ENCODE results near the gene ITIH5.

Gene ITIH5

DNA sequence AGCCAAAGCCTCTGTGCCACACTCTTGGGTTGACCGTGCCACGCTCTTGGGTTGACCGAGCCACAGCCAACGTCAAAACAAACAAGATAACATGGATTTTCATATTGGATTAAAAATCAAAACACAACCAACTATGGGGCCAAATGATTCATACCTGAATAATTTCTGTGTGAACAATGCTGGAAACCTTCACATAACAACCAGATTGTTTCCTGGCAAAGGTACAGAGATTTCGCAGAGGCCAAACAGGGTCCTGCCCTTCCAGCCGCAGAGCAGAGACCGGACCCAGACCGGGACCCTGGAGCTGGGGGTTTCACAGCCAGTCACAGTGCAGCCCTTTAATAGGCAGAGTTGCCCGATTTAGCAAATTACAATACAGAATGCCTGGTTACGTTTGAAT is 40.5 kb downstream of the ITIH5 start:
- DNase-seq (ENCODE audit: low read depth), result no peak

DNA sequence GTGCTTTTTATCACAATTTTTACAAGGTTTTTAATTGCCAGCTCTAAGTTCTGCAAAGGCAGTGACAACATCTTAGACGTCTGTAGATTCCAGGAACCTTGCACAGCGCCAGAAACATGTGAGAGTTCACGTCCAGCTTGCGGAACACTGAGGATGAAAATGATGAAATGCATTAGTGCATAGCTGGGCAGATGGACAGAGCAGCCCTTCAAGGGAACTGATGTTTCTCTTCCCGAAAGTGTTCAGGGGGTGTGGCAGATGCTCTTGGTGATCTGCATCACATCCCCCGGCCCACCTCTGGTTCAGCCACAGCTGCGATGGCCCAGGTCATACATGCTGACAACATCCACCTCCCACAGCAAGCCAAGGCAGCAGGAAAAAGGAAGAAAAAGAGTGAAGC is 40.9 kb downstream of the ITIH5 start:
- no peak for DNase-seq (ENCODE audit: low read depth)

DNA sequence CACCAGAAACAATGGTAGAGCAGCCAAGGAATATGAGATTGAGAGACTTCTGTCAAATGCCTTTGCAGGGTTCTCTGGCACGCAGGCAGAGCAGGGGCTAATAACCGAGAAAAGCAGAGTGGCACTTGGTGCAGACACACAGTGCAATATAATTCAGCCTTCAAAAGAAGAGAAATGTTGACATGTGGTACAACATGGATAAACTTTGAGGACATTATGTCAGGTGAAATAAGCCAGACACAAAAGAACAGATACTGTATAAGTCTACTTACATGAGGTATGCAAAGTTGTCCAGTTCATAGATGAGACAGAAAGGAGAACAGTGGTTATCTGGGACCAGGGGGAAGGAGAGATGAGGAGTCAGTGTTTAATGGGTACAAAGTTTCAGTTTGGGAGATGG is 41.8 kb downstream of the ITIH5 start:
- no peak for DNase-seq (ENCODE audit: low read depth)

DNA sequence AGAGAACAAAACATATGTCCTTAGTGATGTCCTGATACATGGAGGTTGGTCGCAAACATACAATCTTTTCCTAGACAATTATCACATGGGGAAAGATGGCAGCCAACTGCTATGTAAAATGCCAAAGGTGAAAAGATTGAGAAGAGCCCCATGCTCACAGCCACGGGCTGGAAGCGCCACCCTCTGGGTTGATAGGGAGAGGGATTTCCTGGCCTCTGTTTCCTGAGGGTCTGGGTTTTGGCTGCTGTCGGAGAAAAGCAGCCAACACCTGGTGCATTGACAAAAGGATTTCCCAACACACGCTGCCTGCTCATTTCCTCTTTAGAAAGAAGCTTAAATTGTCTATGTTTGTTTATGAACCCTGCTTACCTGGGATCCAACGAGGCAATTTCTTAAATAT is 43.8 kb downstream of the ITIH5 start:
- DNase-seq (ENCODE audit: low read depth), result no peak

DNA sequence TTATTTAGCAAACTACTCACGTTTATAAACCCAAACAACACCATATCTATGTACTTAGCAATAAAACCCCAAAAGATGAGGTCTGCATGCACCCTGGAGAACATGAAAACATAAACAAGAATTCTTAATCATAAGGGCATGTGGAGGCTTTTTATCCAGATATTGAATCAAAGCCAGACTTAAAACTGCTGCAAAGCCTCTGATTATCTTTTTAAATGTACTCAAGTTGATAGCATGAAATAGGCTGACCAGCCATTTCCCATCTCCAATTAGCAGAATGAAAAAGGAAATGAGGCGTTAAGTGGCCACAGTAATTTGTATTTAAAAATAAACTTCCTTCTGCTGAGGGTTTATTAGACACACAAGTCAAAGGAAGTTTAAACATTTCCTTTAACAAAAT is 48.3 kb downstream of the ITIH5 start:
- no peak for DNase-seq (ENCODE audit: low read depth)

DNA sequence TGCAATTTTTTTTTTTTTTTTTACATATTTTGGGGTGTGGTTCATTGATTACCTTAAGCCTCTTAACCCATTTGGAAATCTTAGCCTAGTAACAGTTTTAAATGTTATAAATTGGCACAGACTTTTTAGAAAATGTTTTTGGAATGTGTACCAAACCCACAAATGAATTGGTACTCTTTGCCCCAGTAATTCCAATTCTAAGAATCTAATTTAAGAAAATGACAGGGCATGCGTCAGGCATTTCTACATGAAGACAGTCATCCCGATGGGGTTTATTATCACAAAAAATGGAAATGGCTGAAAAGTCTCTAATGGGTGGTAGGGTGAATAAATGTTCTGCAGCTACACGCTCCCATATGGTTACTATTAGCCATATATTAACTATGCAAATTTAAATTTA is 54.9 kb downstream of the ITIH5 start:
- DNase-seq (ENCODE audit: low read depth), result no peak

DNA sequence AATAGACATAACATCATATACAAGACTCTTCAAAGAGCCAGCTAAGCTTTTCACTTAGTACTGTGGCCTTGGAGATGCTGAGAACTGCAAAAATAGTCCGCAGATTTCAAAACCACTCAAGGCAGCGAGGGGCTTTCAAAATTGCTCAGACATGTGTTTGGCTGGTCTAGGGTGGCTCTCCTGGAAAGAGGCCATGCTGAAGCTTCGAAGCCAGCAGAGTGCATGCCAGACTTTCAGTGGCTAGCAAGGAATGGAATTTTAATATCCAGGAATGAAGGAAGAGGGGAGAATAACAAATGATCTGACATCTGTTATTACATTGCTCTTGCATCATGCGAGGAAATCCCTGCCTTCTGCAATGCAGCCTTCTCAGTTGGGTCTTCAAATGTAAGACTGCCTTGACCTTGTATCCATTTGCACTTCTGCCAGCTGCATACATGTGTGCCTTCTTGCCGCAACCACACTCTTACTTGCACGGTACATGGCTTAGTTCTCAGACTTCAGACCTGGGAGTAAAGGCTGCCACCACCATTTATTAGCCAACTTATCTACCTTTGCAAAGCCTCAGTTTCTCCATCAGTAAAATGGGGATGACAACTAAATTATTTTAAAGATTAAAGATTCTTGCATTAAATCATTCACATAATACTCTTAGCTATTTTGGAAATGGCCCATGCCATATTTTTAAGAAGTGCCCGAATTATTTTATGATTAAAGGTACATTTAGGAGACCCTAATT is 55.9 kb downstream of the ITIH5 start:
- DNase-seq (ENCODE audit: low read depth), result no peak

DNA sequence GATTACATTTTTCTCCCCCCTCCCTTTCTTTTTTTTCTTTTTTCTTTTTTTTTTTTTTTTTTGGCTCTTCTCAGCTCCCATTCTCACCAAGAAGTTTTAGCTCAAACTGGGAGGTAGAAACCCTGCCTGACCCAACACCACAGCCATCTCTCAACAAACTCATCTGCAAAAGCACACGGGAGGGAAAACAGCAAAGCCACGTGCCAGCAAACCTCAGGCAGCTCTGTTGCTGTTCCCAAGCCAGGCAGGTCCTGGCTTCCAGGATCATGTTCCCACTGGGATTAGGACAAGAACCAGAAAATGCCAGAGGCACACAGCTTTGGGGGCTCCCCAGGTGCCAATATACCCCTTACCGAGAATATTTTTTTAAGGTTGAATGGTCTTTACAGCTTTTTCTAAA is 56.7 kb downstream of the ITIH5 start:
- no peak for DNase-seq (ENCODE audit: low read depth)

DNA sequence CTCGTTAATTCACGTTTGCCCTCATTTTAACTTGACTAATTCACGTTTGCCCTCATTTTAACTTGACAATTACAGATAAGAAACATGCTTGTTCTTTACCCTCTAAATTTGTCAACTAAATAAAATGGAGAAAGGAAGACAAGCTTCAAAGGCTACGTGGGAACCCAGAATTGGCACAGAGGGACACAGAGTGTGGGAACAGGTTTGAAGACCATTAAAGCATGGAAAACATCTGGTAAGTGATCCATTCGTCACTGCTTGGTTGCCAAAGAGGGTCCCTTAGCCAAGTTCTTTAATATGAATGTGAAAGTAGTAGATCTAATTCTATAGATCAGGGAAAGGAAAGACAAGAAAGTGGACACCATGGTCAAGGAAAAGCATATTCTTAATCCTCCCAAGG is 57.2 kb downstream of the ITIH5 start:
- DNase-seq (ENCODE audit: low read depth), result no peak

DNA sequence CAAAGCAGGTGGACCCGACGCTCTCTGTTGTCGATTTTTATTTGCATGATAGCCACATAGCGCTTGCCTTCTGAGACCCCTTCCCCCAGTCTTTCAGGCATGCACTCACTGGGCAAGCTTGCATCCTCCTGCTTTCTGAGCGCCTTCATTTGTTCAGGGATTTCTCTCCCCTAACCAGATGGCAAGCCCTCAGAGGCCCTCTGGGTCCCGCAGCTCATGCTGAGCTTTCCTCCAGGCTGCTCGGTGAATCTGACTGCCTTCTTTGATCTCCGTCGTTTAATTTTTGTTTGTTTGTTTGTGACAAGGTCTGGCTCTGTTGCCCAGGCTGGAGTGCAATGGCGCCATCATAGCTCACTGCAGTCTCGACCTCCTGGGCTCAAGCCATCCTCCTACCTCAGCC is 58.8 kb downstream of the ITIH5 start:
- DNase-seq (ENCODE audit: low read depth), result no peak

DNA sequence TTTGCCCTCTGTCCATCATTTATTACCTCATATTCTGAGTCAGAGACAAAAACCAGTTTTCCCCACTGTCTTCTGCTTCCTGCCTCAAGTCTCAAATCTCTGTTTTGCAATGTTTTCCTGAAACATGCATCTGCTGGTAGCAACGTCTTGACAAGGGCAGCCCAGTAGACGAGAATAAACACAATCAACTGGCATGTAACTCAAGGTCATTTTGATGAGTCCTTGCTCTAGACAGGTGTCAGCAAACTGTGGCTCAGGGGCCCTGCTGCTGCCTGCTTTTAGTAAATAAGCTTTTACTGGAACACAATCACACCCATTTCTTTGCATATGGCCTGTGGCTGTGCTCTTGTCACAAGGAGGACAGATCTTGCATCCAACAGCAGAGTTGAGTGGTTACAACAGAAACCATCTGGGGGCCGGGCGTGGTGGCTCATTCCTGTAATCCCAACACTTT is 59.8 kb downstream of the ITIH5 start:
- DNase-seq (ENCODE audit: low read depth), result no peak

DNA sequence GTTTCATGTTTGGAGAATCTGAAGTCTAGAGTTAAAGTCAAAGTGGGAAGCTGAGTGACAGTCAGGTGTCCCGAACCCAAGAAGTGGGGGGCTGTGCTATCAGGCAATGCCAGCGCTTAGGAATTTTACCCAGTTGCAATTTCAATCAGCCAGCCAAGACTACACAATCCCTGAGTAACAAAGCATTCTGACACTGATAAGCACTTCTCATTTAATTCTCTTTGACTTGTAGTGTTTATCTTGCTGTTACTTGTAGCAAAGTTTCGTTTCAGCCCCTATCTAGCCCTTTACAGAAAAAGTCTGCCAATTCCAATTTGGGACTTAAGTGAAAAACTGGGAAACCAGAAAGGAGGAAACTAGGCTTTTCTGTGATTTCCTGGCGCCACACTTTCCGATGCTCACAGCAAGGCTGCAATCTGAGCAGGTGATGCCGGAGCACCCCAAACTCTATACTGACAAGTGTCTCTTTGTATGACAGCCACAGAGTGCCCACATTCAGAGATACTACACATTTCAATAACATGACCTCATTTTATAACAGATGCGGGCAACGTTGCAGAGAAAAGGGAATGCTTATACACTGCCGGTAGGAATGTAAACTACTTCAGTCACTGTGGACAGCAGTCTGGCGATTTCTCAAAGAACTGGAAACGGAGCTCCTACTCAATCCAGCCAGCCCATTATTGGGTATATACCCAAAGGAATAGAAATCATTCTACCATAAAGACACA is 61.0 kb downstream of the ITIH5 start:
- DNase-seq (ENCODE audit: low read depth), result no peak

DNA sequence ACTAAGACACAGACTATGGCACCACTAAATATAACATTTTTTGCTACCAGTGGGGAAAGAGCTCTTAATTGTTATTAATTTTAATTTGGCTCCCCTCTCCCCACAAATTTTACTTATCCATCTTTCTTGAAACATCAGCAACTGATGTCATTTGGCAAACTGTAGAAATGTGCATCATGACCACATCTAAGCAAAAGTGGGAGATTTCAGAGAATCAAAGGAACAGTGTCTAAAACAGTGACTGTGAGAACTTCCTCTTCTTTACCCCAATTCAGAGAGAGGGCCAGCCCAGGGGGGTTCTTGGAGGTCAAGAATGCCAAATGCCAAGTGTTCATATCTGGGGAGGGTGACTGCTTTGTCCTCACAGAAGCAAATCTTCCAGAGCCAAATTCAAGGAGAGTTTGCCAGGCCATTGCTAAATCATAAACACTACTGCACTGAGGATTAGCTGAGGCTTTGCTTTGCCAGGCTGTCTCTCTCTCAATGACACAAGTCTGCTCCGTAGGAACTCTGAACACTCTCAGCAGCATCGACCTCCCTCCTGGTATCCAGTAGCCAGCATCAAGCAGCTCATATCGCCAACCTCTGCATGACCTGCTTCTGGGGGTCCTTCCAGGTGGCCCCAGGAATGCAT is 65.6 kb downstream of the ITIH5 start:
- no peak for DNase-seq (ENCODE audit: low read depth)

DNA sequence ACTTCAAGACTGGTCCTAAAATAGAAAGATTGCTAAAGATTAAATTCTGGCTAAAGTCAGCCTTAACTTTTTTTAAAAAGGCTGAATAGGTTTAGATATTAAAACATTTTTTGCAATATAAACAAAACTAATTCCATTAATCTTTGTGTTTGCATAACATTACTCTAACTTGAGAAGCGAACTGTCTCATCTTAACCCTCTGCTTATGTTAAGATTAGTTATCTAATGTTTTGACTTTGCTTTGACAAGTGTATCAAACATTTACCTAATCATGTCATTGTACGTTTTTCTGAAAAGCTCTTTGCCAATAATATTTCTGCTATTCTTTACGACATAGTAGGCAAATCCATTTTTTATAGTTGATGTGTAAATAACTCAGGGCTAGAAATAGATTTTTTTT is 68.0 kb downstream of the ITIH5 start:
- DNase-seq (ENCODE audit: low read depth), result no peak

DNA sequence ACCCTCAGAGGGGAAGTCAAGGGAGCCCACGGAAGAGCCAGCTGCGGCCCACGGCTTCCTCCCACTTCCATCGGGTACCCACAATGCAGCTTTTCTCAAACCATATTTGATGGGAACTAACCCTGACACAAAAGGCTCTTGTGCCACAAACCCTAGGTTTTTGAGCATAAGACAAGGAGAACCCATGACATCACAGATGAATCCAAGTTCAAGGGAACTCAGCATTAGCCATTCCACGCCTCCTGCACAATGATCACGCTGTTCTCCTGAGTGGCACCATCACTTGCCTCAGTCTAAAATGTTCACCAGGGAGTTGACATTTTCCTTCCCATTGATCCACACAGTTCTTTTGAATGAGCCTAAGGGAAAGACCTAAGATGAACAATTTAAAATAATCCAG is 70.4 kb downstream of the ITIH5 start:
- no peak for DNase-seq (ENCODE audit: low read depth)

DNA sequence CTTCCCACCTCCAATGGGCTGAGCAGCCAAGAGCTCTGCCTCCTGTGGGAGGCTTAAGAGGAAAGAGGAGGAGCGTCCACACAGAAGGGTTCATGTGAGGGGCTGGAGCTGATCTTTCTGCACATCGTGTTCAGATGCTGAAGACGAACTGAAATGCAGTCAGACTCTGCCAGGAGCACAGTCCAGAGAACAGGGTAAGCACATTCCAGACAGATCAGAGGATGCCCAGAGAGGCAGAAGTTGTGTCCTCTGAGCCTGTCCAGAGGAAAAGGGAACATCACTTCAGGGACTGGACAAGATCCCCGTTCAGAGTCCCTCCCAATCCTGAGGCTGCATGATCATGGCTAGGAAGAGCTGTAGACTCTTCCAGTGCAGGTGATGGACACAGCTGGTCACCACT is 72.9 kb downstream of the ITIH5 start:
- DNase-seq (ENCODE audit: low read depth), result no peak

DNA sequence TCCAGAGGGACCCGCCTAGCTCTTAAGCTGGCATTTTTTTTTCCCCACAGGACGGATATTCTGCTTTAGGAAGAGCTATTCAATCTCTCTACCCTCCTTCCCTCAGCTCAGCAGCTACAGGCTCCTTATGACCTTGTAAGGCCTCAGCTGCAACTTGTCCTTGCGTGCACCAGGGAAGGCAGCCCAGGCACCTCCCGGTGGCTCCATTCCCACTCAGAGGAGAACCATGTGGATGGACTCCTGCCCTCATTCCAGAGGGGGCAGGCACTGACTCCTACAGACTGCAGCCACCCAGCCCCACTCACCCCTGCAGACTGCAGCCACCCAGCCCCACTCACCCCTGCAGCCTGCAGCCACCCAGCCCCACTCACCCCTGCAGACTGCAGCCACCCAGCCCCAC is 73.7 kb downstream of the ITIH5 start:
- no peak for DNase-seq (ENCODE audit: low read depth)

DNA sequence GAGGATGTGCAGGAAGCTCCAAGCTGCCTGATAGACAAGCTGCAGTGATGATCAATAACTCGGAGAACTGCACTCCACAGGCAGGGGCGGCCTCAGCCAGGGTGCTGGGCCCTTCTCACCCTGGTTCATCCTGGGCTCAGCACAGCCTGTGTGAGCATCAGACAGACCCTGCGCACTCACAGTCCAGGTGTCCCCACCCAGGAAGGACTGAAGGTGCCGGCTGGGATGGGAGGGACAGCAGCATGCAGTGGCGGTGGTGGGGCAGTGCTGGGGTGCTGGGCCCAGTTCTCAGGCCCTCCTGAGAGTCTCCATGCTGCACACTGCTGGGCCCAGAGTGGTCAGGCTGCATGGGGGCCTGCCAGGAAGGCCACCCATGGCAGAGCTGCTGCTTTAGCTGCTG is 74.1 kb downstream of the ITIH5 start:
- no peak for DNase-seq (ENCODE audit: low read depth)

DNA sequence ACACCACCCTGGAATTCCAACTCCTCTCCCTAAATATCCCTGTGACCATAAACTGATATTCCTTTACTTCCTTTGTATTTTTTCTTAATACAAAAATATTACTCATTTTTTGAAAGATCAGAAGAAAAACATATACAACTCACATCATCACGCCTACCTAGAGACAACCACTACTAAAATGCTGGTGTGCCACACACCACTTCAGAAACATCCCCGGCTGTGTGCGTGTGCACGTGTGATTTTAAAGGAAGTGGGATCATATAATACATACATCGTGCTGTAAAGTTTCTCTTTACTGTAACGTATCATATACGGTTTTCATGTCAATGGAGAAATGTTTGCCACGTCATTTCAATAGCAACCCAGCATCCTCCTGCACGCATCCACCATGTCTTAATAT is 76.5 kb downstream of the ITIH5 start:
- no peak for DNase-seq (ENCODE audit: low read depth)

DNA sequence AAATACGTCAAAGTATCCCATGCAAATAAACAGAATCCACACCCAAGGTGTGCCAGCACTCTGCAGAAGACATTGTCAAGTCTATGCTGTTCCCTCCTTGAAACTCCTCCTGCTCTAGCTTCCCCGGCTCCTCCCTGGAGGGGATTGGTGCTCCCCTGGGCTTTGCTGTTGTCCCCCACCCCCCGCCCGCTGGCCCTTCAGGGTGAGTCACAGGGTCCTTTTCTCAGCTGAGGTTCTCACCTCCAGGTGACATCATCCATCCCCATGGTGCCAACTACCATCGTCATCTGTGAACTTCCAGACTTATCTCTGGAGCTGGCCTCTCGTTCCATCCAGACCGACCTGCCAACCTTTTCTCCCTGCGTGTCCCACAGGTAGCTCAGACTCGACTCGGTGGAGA is 77.0 kb downstream of the ITIH5 start:
- DNase-seq (ENCODE audit: low read depth), result no peak

DNA sequence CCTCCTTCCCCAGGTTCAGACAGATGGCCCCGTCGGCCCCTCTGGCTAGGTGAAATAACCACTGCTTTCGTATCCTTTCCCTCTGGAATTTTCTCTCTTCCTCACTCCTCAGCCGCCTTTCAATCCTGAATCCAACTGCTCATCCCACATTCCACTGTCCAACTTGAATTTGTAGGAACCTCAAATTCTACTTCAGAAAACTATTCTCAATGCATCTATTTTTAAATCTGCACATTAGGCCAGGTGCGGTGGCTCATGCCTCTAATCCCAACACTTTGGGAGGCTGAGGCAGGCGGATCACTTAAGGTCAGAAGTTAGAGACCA is 78.9 kb downstream of the ITIH5 start:
- DNase-seq (ENCODE audit: low read depth), result no peak

DNA sequence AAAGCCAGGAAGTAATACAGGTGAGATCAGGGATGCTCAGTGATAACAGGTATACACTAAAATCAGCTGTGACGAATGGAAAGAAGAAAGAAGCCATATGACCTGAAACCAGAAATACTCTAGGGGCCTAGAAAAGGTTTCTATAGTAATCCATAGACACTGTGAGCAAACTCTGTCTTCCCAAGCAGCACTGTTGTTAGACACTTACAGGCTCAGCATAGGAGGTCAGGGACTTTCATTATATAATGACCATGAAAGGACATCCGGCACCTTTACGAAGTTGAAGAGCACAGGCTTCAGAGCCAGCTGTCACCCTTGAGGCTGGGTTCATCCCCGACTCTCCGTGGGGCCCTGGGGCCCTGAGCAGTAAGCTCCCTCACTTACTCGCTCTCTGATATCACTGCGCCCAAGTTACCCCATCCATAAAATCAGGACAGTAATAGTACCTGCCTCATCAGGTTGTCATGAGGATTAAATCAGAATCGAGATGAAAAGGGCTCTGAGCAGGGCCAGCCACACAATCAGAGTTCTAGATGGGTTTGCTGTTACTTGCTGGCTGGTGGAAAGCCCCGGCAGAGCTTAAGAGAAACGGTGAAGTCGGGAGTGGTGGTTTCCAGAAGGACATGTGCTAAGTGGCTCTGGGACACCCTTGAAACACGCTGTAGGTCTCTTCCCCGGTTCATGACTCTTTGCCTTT is 79.5 kb downstream of the ITIH5 start:
- DNase-seq (ENCODE audit: low read depth), result no peak

DNA sequence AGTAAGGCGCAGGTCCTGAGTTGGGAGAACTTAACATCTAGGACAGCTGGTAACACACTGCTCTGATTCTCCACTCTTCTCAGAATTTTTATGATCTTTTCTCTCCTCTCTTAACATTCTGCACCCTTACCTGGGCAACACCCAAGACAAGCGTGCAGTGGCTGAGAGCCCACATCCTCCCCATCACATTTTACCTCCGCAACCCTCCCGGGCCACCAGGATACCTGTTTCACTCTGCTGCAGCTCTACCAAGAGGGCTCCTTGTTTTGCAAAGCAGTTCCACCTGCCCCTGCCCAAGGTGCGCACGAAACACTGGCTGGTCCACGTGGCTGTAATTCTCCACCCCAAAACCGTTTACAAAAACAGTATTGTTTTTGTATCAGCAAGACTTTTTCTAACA is 81.5 kb downstream of the ITIH5 start:
- DNase-seq (ENCODE audit: low read depth), result no peak
